OCI-LY1 (cell line): ENCODE data around the gene ELFN1.

Source experiments
- H2AFZ ChIP-seq: fragments of 200-600 bp; sonication (generic), shearing (Covaris generic); 2 replicates; pipeline ENCODE4 v1.6.0; 2014; ENCODE audit warnings: antibody characterized with exemption, mild to moderate bottlenecking, low read length
- H3F3A ChIP-seq: fragments of 200-600 bp; sonication (generic), shearing (Covaris generic); 2 replicates; pipeline ENCODE4 v1.6.0; 2014; ENCODE audit warnings: mild to moderate bottlenecking, antibody characterized with exemption, low read length, moderate library complexity; ENCODE audit not compliant: insufficient read depth
- H3K27ac ChIP-seq: fragments of 200-600 bp; sonication (generic); 2 replicates; pipeline ENCODE4 v1.5.1; 2014; ENCODE audit warnings: low read length, mixed run types, mild to moderate bottlenecking, low read depth; ENCODE audit not compliant: poor library complexity, severe bottlenecking
- H3K27me3 ChIP-seq: fragments of 200-600 bp; sonication (generic); 2 replicates; pipeline ENCODE4 v1.6.0; 2014; ENCODE audit warnings: antibody characterized with exemption, mild to moderate bottlenecking, low read length, moderate library complexity; ENCODE audit not compliant: insufficient read depth
- H3K36me3 ChIP-seq: fragments of 200-600 bp; sonication (generic); 2 replicates; pipeline ENCODE4 v1.6.1; 2014; ENCODE audit warnings: mild to moderate bottlenecking, antibody characterized with exemption, low read length, moderate library complexity, mixed read lengths; ENCODE audit not compliant: insufficient read depth
- H3K4me1 ChIP-seq: fragments of 200-600 bp; sonication (generic); 2 replicates; pipeline ENCODE4 v1.5.1; 2014; ENCODE audit warnings: mild to moderate bottlenecking, low read length, moderate library complexity; ENCODE audit not compliant: insufficient read depth, severe bottlenecking
- H3K4me2 ChIP-seq: fragments of 200-600 bp; sonication (generic), shearing (Covaris generic); 2 replicates; pipeline ENCODE4 v1.6.1; 2014; ENCODE audit warnings: low read length
- H3K4me3 ChIP-seq: fragments of 200-600 bp; sonication (generic); 2 replicates; pipeline ENCODE4 v1.5.1; 2014; ENCODE audit warnings: low read length, low read depth, mild to moderate bottlenecking, mixed read lengths; ENCODE audit not compliant: poor library complexity, severe bottlenecking
- H3K79me2 ChIP-seq: fragments of 200-600 bp; shearing (Covaris generic); 2 replicates; pipeline ENCODE4 v1.6.1; 2016; ENCODE audit warnings: mixed run types, low read length, mixed read lengths; ENCODE audit not compliant: insufficient read depth
- H3K9ac ChIP-seq: fragments of 200-600 bp; sonication (generic), shearing (Covaris generic); 2 replicates; pipeline ENCODE4 v1.6.1; 2014; ENCODE audit warnings: mild to moderate bottlenecking, low read length, mixed read lengths
- H3K9me2 ChIP-seq: fragments of 200-600 bp; sonication (generic), shearing (Covaris generic); 2 replicates; pipeline ENCODE4 v1.6.1; 2014; ENCODE audit warnings: low read depth, mild to moderate bottlenecking, low read length, mixed read lengths
- H3K9me3 ChIP-seq: fragments of 200-600 bp; shearing (Covaris generic); 2 replicates; pipeline ENCODE4 v1.6.1; 2014; ENCODE audit warnings: low read length, mixed read lengths
- H4K20me1 ChIP-seq: fragments of 200-600 bp; sonication (generic), shearing (Covaris generic); 2 replicates; pipeline ENCODE4 v1.6.0; 2016; ENCODE audit warnings: mild to moderate bottlenecking, low read length; ENCODE audit not compliant: insufficient read depth
- EZH2 ChIP-seq: fragments of 200-600 bp; sonication (generic), shearing (Covaris generic); IDR thresholded peaks from 2 replicates; pipeline ENCODE4 v1.8.0; 2017; ENCODE audit warnings: borderline replicate concordance, mixed run types, mild to moderate bottlenecking, antibody characterized with exemption, low read length, moderate library complexity, mixed read lengths
- TF ChIP-seq, protein P1 (sequence below): fragments of 200-600 bp; sonication (generic), shearing (Covaris generic); IDR thresholded peaks from 2 replicates; pipeline ENCODE4 v1.5.1; 2017; ENCODE audit warnings: mild to moderate bottlenecking, antibody characterized with exemption, low read length, moderate library complexity, mixed read lengths

The ELFN1 gene

GRCh38 chr7:1769286-1770200 lies 99.5 kb downstream of the ELFN1 start:
- Histone ChIP-seq H2AFZ (no peak overlapping the region), H3F3A (no peaks in the 10 kb centered on the region), H3K4me2 (no peak overlapping the region), H3K9me3 (no peaks in the 10 kb centered on the region), H3K9me2 (no peaks in the 10 kb centered on the region), H3K27me3 (peaks cover 7% of the 10 kb centered on the region; the same call in 1 of the 2 replicates), H3K4me3 (no peak overlapping the region), H4K20me1 (no peaks in the 10 kb centered on the region), H3K4me1 (no peaks in the 10 kb centered on the region), H3K27ac (no peak overlapping the region), H3K9ac (no peak overlapping the region), H3K79me2 (no peaks in the 10 kb centered on the region), H3K36me3 (no peaks in the 10 kb centered on the region)
- TF ChIP-seq EZH2 = no peak
- TF ChIP-seq, protein P1, sequence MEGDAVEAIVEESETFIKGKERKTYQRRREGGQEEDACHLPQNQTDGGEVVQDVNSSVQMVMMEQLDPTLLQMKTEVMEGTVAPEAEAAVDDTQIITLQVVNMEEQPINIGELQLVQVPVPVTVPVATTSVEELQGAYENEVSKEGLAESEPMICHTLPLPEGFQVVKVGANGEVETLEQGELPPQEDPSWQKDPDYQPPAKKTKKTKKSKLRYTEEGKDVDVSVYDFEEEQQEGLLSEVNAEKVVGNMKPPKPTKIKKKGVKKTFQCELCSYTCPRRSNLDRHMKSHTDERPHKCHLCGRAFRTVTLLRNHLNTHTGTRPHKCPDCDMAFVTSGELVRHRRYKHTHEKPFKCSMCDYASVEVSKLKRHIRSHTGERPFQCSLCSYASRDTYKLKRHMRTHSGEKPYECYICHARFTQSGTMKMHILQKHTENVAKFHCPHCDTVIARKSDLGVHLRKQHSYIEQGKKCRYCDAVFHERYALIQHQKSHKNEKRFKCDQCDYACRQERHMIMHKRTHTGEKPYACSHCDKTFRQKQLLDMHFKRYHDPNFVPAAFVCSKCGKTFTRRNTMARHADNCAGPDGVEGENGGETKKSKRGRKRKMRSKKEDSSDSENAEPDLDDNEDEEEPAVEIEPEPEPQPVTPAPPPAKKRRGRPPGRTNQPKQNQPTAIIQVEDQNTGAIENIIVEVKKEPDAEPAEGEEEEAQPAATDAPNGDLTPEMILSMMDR = no peak

DNA sequence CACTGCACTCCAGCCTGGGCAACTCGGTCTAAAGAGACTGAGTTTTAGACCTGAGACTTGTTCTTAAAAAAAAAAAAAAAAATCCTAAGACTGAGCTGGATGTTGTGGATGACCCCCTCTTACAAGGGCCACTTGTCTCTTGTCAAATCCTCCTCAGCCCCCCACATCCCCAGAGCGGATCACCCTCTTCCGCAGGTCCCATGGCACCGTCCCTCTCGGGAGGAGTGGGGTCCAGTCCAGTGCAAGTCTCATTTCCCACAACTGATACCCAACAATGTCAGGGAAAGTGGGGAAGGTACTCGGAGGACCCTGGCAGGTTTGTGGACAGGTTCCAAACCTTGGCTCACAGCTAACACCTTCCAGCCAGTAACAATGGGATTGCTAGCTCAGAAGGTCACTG lies 100.3 kb downstream of the ELFN1 start:
- Histone ChIP-seq H2AFZ (no peak overlapping the region), H3K9ac (no peak overlapping the region), H3K27ac (no peak overlapping the region), H3K9me2 (no peaks in the 10 kb centered on the region), H3F3A (no peaks in the 10 kb centered on the region), H3K4me2 (no peak overlapping the region), H3K4me1 (no peaks in the 10 kb centered on the region), H4K20me1 (no peaks in the 10 kb centered on the region), H3K4me3 (no peak overlapping the region), H3K36me3 (no peaks in the 10 kb centered on the region), H3K9me3 (peaks cover 1% of the 10 kb centered on the region), H3K79me2 (no peaks in the 10 kb centered on the region), H3K27me3 (peaks cover 7% of the 10 kb centered on the region; the same call in 1 of the 2 replicates)
- no peak for TF ChIP-seq EZH2
- TF ChIP-seq, protein P1 = no peak

DNA sequence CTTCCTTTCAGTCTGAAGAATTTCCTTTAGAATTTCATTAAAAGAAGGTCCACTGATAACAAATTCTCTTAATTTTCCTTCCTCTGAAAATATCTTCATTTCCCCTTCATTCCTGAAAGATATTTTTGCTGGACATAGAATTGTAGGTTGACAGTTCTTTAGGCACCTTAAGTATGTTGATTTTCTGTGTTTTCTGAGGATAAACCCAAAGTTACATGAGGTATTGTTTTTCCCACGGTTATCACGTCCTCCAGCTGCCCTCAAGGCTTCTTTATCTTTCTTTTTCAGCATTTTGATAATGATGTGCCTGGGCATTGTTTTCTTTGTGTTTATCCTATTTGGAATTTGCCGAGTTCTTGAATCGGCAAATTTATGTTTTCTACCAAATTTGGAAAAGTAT lies 105.3 kb downstream of the ELFN1 start:
- H4K20me1 ChIP-seq = no peaks in the 10 kb centered on the region
- H3K36me3 ChIP-seq = no peaks in the 10 kb centered on the region
- no peak overlapping the region for H2AFZ ChIP-seq
- peaks cover 6% of the 10 kb centered on the region for H3K9me3 ChIP-seq
- H3F3A ChIP-seq = no peaks in the 10 kb centered on the region
- H3K27ac ChIP-seq = no peak overlapping the region
- TF ChIP-seq, protein P1 = no peak
- no peak for TF ChIP-seq EZH2
- H3K4me2 ChIP-seq = no peak overlapping the region
- H3K9me2 ChIP-seq = no peaks in the 10 kb centered on the region
- peaks cover 12% of the 10 kb centered on the region; the same call in 1 of the 2 replicates for H3K27me3 ChIP-seq
- no peaks in the 10 kb centered on the region for H3K79me2 ChIP-seq
- no peaks in the 10 kb centered on the region for H3K4me1 ChIP-seq
- no peak overlapping the region for H3K4me3 ChIP-seq
- H3K9ac ChIP-seq = no peak overlapping the region
